CD8-positive, alpha-beta memory T cell (primary cell): ENCODE measurements around the gene NKIRAS2. TPM values are rescaled to one million over a fixed set of nuclear protein-coding genes. Genes with fewer than 3 reads are reported as not detected.
A peak's percentile ranks its signal among the peaks of the same experiment; 100 is the strongest.

Experiments used
- CTCF ChIA-PET: fragments of 350-600 bp; sonication (Branson Sonifier 250); formaldehyde crosslinking; loops from one replicate; lab custom pipeline; 2021; ENCODE audit warnings: antibody characterized with exemption; lab: Charles Lee
- POLR2A ChIA-PET: fragments of 350-600 bp; sonication (Branson Sonifier 250); formaldehyde crosslinking; loops from one replicate; lab custom pipeline; 2021; ENCODE audit warnings: antibody characterized with exemption; lab: Charles Lee
- DNase-seq, 5 donors: peaks; one replicate each; pipeline versions ENCODE4 v3.0.0 to v3.0.0-alpha.2; 2020 to 2022; ENCODE audit warnings: mixed read lengths in 1 of 5
- H3K27ac ChIP-seq: one replicate; pipeline ENCODE4 v1.7.0; 2013; ENCODE audit warnings: low read depth, mild to moderate bottlenecking, low read length, moderate library complexity
- H3K27me3 ChIP-seq: 2 replicates; pipeline ENCODE4 v1.7.0; 2013; ENCODE audit warnings: low read length, mild to moderate bottlenecking; ENCODE audit not compliant: insufficient read depth, poor library complexity, severe bottlenecking
- H3K36me3 ChIP-seq: 2 replicates; pipeline ENCODE4 v1.7.0; 2013; ENCODE audit warnings: mild to moderate bottlenecking, low read length, moderate library complexity; ENCODE audit not compliant: insufficient read depth
- H3K4me1 ChIP-seq: 2 replicates; pipeline ENCODE4 v1.7.0; 2013; ENCODE audit warnings: mild to moderate bottlenecking, low read length, moderate library complexity; ENCODE audit not compliant: insufficient read depth
- H3K4me3 ChIP-seq: 2 replicates; pipeline ENCODE4 v1.7.0; 2013; ENCODE audit warnings: mild to moderate bottlenecking, low read length
- H3K9me3 ChIP-seq: 2 replicates; pipeline ENCODE4 v1.7.0; 2013; ENCODE audit warnings: mild to moderate bottlenecking, low read length
- H3K27ac Mint-ChIP-seq, 8 donors: one replicate each; pipeline ENCODE4 v1.8.0; 2020 to 2021; ENCODE audit warnings: mixed read lengths in 8 of 8, mild to moderate bottlenecking in 6 of 8, inconsistent platforms in 3 of 8, moderate library complexity in 3 of 8
- H3K27me3 Mint-ChIP-seq, 2 donors: one replicate each; pipeline ENCODE4 v1.8.0; 2020 to 2021; ENCODE audit warnings: mixed read lengths in 2 of 2, mild to moderate bottlenecking in 1 of 2, moderate library complexity in 1 of 2
- H3K36me3 Mint-ChIP-seq, 3 donors: one replicate each; pipeline ENCODE4 v1.8.0; 2020 to 2021; ENCODE audit warnings: mixed read lengths in 3 of 3, inconsistent platforms in 1 of 3, mild to moderate bottlenecking in 1 of 3
- H3K4me1 Mint-ChIP-seq, 3 donors: one replicate each; pipeline ENCODE4 v1.8.0; 2020 to 2021; ENCODE audit warnings: mixed read lengths in 3 of 3, inconsistent platforms in 1 of 3, mild to moderate bottlenecking in 1 of 3
- H3K4me3 Mint-ChIP-seq, 7 donors: one replicate each; pipeline ENCODE4 v1.8.0; 2020 to 2021; ENCODE audit warnings: mixed read lengths in 7 of 7, mild to moderate bottlenecking in 6 of 7, moderate library complexity in 4 of 7, inconsistent platforms in 2 of 7
- H3K9me3 Mint-ChIP-seq, 5 donors: one replicate each; pipeline ENCODE4 v1.8.0; 2020 to 2022; ENCODE audit warnings: mixed read lengths in 5 of 5, mild to moderate bottlenecking in 3 of 5, moderate library complexity in 2 of 5, inconsistent platforms in 1 of 5
- polyA plus RNA-seq: library from polyadenylated mRNA; unstranded; fragments of 300-500 nt; fragmentation: Illumina TruSeq; gene quantifications from one replicate; pipeline ENCODE4 v1.2.3, GENCODE V29; 2021
- total RNA-seq, 2 experiments: library from RNA; stranded (reverse); gene quantifications; one replicate each; pipeline ENCODE4 v1.2.3, GENCODE V29; 2021

The NKIRAS2 gene
- total and polyA plus RNA-seq, 3 experiments from 2014 or later = 29.4 to 33.5 (median 31.3) TPM

DNA sequence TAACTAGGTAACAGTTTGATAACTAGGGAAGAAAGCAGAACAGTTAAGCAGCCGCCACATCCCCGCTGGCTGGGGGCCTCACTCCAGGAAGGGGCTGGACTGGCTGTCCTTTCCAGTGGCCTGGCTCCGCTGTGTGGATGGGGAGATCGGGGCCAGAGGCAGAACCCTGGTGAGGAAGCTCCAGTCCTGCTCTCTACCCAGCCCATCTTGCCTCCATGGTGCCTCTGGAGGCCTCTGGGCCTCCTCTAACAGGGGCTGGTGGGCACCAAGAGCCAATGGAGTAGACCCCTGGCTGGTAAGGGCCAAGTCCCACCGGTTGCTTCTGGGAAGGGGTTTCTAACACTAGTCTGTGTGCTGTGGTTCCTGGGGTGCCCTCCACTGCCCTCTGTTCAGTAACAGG lies 45.2 kb upstream of the NKIRAS2 start:
- Mint-ChIP-seq H3K27ac (peak overlapping the region in 3 of 8 donors; percentile 32 to 71 (median 47)), H3K4me1 (peaks cover 6 to 21% (median 21%) of the 10 kb centered on the region in 3 donors), H3K4me3 (no peak overlapping the region), H3K27me3 (no peaks in the 10 kb centered on the region), H3K9me3 (no peaks in the 10 kb centered on the region), H3K36me3 (peaks cover 0 to 80% (median 16%) of the 10 kb centered on the region in 3 donors)
- CTCF ChIA-PET = interaction anchor here (1.5 kb wide), 1 partner anchor 10 kb away, joined by 3 read pairs; no protein-coding TSS in a partner anchor
- Histone ChIP-seq H3K27me3 (no peaks in the 10 kb centered on the region), H3K9me3 (no peaks in the 10 kb centered on the region), H3K36me3 (peaks cover 37% of the 10 kb centered on the region), H3K27ac (no peak overlapping the region), H3K4me1 (peaks cover 4% of the 10 kb centered on the region), H3K4me3 (no peak overlapping the region)
- POLR2A ChIA-PET = no interaction called here
- no peak for DNase-seq

DNA sequence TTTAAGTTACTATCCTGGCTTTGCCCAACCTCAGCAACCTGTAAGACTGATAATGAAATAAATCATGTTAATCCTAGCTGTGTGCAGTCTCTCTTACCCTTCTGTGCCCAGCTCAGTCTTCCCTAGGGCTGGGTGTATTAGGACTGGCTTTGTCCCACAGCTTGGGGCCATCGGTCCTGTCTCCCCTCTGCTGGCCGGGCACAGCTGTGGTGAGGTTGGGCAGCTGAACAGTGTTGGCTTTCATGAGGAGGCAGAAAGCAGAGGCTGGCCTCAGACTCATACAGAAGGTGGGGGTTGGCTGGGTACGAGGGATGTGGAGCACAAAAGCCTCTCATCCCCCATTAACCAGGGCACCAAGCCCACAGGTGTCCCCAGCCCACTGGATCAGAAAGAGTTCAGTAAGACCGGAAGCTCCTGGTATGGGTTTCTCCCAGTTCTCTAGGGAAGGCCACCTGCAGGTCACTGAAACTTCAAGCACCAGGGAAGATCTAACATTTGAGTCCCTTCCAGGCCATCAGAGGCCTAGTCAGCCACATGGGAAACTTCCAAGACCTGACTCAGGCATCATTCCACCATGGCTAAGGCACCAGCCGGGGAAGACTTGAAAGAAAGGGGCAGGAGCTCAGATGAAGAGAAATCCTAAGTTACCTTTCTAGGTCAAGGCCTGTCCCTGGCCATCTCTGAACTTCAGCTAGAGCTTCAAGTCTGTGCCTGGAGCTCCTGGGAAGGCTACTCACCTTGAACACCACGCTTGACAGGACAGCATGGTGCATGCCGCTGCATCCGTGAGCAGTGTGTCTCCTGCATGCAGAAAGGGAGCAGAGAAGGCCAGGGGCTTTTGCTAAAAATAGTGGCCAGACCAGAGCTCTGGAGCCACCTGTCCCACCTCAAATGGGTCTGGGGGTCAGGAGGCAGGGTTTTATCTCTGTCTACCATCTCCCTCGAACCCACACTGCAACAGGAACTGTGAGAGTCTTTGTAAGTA lies 44.5 kb upstream of the NKIRAS2 start:
- peaks cover 39% of the 10 kb centered on the region for H3K36me3 ChIP-seq
- Mint-ChIP-seq H3K4me3 (no peak overlapping the region), H3K36me3 (peaks cover 0 to 83% (median 16%) of the 10 kb centered on the region in 3 donors), H3K27me3 (no peaks in the 10 kb centered on the region), H3K27ac (peak overlapping the region in 4 of 8 donors; percentile 32 to 71 (median 51)), H3K4me1 (peaks cover 5 to 21% (median 19%) of the 10 kb centered on the region in 3 donors), H3K9me3 (no peaks in the 10 kb centered on the region)
- no peak overlapping the region for H3K4me3 ChIP-seq
- no peak overlapping the region for H3K27ac ChIP-seq
- H3K9me3 ChIP-seq = no peaks in the 10 kb centered on the region
- no peaks in the 10 kb centered on the region for H3K27me3 ChIP-seq
- no peak for DNase-seq
- H3K4me1 ChIP-seq = peaks cover 4% of the 10 kb centered on the region
- CTCF ChIA-PET = interaction anchor here (1.5 to 1.7 kb wide), 2 partner anchors 10 to 36 kb away, joined by 3 read pairs; no protein-coding TSS in a partner anchor
- POLR2A ChIA-PET = no interaction called here

DNA sequence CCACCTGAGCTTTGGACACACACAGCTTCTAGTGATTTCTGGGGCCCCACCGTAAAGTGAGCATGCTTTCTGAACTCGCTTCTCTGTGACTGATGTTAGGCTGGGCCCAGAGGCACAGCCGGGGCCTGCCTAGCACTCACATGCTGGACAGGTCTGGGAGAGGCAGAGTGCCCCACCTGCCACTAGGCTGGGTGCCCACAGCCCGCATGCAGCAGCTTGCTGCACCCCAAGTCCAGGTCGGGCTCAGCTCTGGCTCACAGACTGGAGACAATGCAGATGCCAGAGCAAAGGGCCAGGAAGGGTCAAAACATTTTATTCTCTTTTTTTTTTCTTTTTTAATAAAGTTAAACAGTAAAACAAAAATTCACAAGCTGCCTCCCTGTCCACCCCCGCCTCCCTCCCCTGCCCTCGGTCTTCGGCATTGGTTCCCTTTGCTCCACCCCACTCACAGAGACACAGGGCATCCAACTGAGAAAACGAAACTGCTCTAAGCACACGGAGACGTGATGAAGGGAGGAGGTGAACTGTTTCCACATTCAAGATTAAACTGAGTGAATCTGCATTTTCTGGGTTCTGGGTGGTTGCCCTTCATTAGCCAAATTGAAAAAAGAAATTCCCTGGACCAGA lies 43.6 kb upstream of the NKIRAS2 start:
- Mint-ChIP-seq H3K27ac (peak overlapping the region in 3 of 8 donors; percentile 3 to 93 (median 5)), H3K4me1 (peaks cover 2 to 16% (median 11%) of the 10 kb centered on the region in 3 donors), H3K9me3 (no peaks in the 10 kb centered on the region), H3K27me3 (no peaks in the 10 kb centered on the region), H3K36me3 (peaks cover 0 to 84% (median 17%) of the 10 kb centered on the region in 3 donors), H3K4me3 (no peak overlapping the region)
- ChIA-PET CTCF (interaction anchor here (1.7 kb wide), 1 partner anchor 35 kb away, joined by 3 read pairs; no protein-coding TSS in a partner anchor), POLR2A (no interaction called here)
- Histone ChIP-seq H3K9me3 (no peaks in the 10 kb centered on the region), H3K4me1 (no peaks in the 10 kb centered on the region), H3K4me3 (no peak overlapping the region), H3K36me3 (peaks cover 46% of the 10 kb centered on the region), H3K27me3 (no peaks in the 10 kb centered on the region), H3K27ac (no peak overlapping the region)
- DNase-seq = no peak

GRCh38 chr17:41977991-41978390 lies 41.9 kb upstream of the NKIRAS2 start:
- H3K27ac ChIP-seq = no peak overlapping the region
- H3K4me1 ChIP-seq = no peaks in the 10 kb centered on the region
- H3K27me3 ChIP-seq = no peaks in the 10 kb centered on the region
- Mint-ChIP-seq H3K36me3 (peaks cover 0 to 87% (median 17%) of the 10 kb centered on the region in 3 donors), H3K9me3 (no peaks in the 10 kb centered on the region), H3K4me3 (no peak overlapping the region), H3K4me1 (peaks cover 2 to 9% (median 3%) of the 10 kb centered on the region in 3 donors), H3K27ac (peak overlapping the region in 2 of 8 donors; percentile 51 to 58), H3K27me3 (no peaks in the 10 kb centered on the region)
- no peaks in the 10 kb centered on the region for H3K9me3 ChIP-seq
- POLR2A ChIA-PET = no interaction called here
- CTCF ChIA-PET = no interaction called here
- H3K4me3 ChIP-seq = no peak overlapping the region
- peaks cover 50% of the 10 kb centered on the region for H3K36me3 ChIP-seq
- DNase-seq = no peak

GRCh38 chr17:41982026-41982760 lies 37.7 kb upstream of the NKIRAS2 start:
- H3K27ac Mint-ChIP-seq = no peak overlapping the region
- H3K36me3 Mint-ChIP-seq = peaks cover 0 to 84% (median 19%) of the 10 kb centered on the region in 3 donors
- CTCF ChIA-PET = no interaction called here

GRCh38 chr17:41984454-41984853 lies 35.4 kb upstream of the NKIRAS2 start:
- no peaks in the 10 kb centered on the region for H3K9me3 ChIP-seq
- CTCF ChIA-PET = interaction anchor here (1.0 kb wide), 1 partner anchor 20 kb away, joined by 3 read pairs; no protein-coding TSS in a partner anchor
- H3K36me3 Mint-ChIP-seq = peaks cover 0 to 90% (median 23%) of the 10 kb centered on the region in 3 donors

More at GRCh38 chr17:41982026-41982760, 37.7 kb upstream of the NKIRAS2 start:
- Histone ChIP-seq H3K36me3 (peaks cover 55% of the 10 kb centered on the region), H3K27ac (no peak overlapping the region), H3K4me1 (no peaks in the 10 kb centered on the region), H3K27me3 (no peaks in the 10 kb centered on the region), H3K4me3 (no peak overlapping the region), H3K9me3 (no peaks in the 10 kb centered on the region)
- Mint-ChIP-seq H3K4me1 (peaks cover 0 to 4% (median 0%) of the 10 kb centered on the region in 3 donors), H3K4me3 (no peak overlapping the region), H3K27me3 (no peaks in the 10 kb centered on the region), H3K9me3 (no peaks in the 10 kb centered on the region)
- no peak for DNase-seq
- POLR2A ChIA-PET = no interaction called here

GRCh38 chr17:41985919-41986318 lies 34.0 kb upstream of the NKIRAS2 start:
- no peaks in the 10 kb centered on the region for H3K27me3 ChIP-seq
- Mint-ChIP-seq H3K4me3 (no peak overlapping the region), H3K36me3 (peaks cover 0 to 92% (median 23%) of the 10 kb centered on the region in 3 donors), H3K4me1 (no peaks in the 10 kb centered on the region), H3K27ac (peak overlapping the region in 1 of 8 donors; percentile 13), H3K27me3 (peaks cover 0 to 1% of the 10 kb centered on the region in 2 donors), H3K9me3 (no peaks in the 10 kb centered on the region)
- H3K9me3 ChIP-seq = no peaks in the 10 kb centered on the region
- CTCF ChIA-PET = interaction anchor here (0.8 kb wide), 1 partner anchor 31 kb away, joined by 3 read pairs; the partner anchor contains the start of gene DNAJC7
- DNase-seq = no peak
- no peak overlapping the region for H3K27ac ChIP-seq
- H3K36me3 ChIP-seq = peaks cover 69% of the 10 kb centered on the region
- H3K4me1 ChIP-seq = no peaks in the 10 kb centered on the region
- H3K4me3 ChIP-seq = no peak overlapping the region
- POLR2A ChIA-PET = no interaction called here

More at GRCh38 chr17:41984454-41984853, 35.4 kb upstream of the NKIRAS2 start:
- Histone ChIP-seq H3K27ac (no peak overlapping the region), H3K4me1 (no peaks in the 10 kb centered on the region), H3K36me3 (peaks cover 67% of the 10 kb centered on the region), H3K4me3 (no peak overlapping the region), H3K27me3 (no peaks in the 10 kb centered on the region)
- H3K4me3 Mint-ChIP-seq = no peak overlapping the region
- no peaks in the 10 kb centered on the region for H3K9me3 Mint-ChIP-seq
- peaks cover 0 to 1% of the 10 kb centered on the region in 2 donors for H3K27me3 Mint-ChIP-seq
- no peak for DNase-seq
- POLR2A ChIA-PET = interaction anchor here (0.7 kb wide), 1 partner anchor 290 kb away, joined by 12 read pairs; no protein-coding TSS in a partner anchor
- H3K4me1 Mint-ChIP-seq = no peaks in the 10 kb centered on the region
- H3K27ac Mint-ChIP-seq = peak overlapping the region in 1 of 8 donors; percentile 9
